ENCODE data around the gene NPTN. TPM values are rescaled to one million over a fixed set of nuclear protein-coding genes. Genes with fewer than 3 reads are reported as not detected.

The NPTN gene
- total and polyA plus RNA-seq, 2 of the 13 experiments (the other 11 are each of a cell fraction or from before 2014, with no cell fraction given) = 78.0 to 110 TPM

DNA sequence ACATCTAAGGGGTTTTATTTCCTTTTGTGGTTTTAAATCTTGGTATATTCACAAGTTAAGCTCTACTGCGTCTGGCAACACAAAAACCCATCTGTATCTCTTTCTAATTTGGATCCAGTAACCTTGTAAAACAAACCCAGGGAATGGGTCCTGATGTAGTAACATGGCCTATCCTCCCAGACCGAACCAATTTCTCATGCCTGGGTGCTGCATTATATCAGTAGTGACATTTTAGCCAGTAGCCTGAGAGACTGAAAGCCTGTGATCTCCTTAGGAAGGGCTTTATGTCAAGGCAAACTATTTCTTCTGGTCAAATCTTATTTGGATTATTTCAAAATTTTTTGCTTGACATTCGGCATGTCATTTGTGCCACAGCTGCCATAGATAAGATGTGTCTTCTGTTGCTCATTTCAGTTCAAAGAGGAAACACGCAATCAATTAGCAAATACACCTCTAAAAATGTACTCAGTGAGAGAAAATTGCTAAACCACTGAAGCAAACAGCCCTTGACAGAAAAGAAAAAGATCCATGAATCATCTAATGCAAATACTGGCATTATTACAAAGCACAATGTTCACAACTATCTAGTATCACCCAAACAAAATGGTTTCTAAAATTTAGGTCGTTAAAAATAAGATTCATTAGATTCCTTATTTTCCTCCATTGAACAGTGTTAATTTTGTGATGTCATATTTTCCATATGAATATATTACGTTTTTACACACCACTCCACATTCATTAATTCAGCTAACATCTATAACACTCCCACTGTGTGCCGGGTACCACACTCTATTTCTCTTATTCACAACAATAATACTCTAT lies 4.0 kb downstream of the NPTN start (continued):
- TF ChIP-seq, protein P1, sequence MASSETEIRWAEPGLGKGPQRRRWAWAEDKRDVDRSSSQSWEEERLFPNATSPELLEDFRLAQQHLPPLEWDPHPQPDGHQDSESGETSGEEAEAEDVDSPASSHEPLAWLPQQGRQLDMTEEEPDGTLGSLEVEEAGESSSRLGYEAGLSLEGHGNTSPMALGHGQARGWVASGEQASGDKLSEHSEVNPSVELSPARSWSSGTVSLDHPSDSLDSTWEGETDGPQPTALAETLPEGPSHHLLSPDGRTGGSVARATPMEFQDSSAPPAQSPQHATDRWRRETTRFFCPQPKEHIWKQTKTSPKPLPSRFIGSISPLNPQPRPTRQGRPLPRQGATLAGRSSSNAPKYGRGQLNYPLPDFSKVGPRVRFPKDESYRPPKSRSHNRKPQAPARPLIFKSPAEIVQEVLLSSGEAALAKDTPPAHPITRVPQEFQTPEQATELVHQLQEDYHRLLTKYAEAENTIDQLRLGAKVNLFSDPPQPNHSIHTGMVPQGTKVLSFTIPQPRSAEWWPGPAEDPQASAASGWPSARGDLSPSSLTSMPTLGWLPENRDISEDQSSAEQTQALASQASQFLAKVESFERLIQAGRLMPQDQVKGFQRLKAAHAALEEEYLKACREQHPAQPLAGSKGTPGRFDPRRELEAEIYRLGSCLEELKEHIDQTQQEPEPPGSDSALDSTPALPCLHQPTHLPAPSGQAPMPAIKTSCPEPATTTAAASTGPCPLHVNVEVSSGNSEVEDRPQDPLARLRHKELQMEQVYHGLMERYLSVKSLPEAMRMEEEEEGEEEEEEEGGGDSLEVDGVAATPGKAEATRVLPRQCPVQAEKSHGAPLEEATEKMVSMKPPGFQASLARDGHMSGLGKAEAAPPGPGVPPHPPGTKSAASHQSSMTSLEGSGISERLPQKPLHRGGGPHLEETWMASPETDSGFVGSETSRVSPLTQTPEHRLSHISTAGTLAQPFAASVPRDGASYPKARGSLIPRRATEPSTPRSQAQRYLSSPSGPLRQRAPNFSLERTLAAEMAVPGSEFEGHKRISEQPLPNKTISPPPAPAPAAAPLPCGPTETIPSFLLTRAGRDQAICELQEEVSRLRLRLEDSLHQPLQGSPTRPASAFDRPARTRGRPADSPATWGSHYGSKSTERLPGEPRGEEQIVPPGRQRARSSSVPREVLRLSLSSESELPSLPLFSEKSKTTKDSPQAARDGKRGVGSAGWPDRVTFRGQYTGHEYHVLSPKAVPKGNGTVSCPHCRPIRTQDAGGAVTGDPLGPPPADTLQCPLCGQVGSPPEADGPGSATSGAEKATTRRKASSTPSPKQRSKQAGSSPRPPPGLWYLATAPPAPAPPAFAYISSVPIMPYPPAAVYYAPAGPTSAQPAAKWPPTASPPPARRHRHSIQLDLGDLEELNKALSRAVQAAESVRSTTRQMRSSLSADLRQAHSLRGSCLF (CRISPR knock-in tag; IDR thresholded peaks at IDR 0.05; ENCODE audit: borderline replicate concordance) = no peak
- TF ChIP-seq ETV5 (CRISPR knock-in tag; IDR thresholded peaks at IDR 0.05; ENCODE audit: borderline replicate concordance) (peak; percentile 13; the same call in 1 of the 2 replicates), KMT2B (CRISPR knock-in tag; IDR thresholded peaks at IDR 0.05) (no peak), NR2F1 (CRISPR knock-in tag; IDR thresholded peaks at IDR 0.05) (no peak), NFE2L1 (CRISPR knock-in tag; IDR thresholded peaks at IDR 0.05; ENCODE audit: borderline replicate concordance) (no peak), IKZF4 (CRISPR knock-in tag; IDR thresholded peaks at IDR 0.05; ENCODE audit: borderline replicate concordance, low read depth, not compliant biosample characterization) (no peak), ONECUT2 (CRISPR knock-in tag; IDR thresholded peaks at IDR 0.05) (no peak), ZFYVE20 (CRISPR knock-in tag; IDR thresholded peaks at IDR 0.05; ENCODE audit: borderline replicate concordance, low read depth) (no peak), DNMT1 (CRISPR knock-in tag; IDR thresholded peaks at IDR 0.05) (no peak), ZZZ3 (CRISPR knock-in tag; IDR thresholded peaks at IDR 0.05; ENCODE audit: borderline replicate concordance) (no peak), CREB3 (CRISPR knock-in tag; IDR thresholded peaks at IDR 0.05) (no peak), ATF4 (CRISPR knock-in tag; IDR thresholded peaks at IDR 0.05) (peak in 1 of 2 experiments; percentile 60; a peak in 1 of 4 replicates), ZNF761 (CRISPR knock-in tag; conservative IDR thresholded peaks at IDR 0.05) (no peak), HES4 (CRISPR knock-in tag; IDR thresholded peaks at IDR 0.05; ENCODE audit: borderline replicate concordance) (no peak), HNF4A (CRISPR knock-in tag; IDR thresholded peaks at IDR 0.05) (peak; percentile 19; the same call in 1 of the 2 replicates), ZNF383 (CRISPR knock-in tag; IDR thresholded peaks at IDR 0.05; ENCODE audit: borderline replicate concordance) (no peak), ZKSCAN1 (IDR thresholded peaks at IDR 0.05; ENCODE audit: low read length) (peak; percentile 60), SOX5 (CRISPR knock-in tag; IDR thresholded peaks at IDR 0.05; ENCODE audit: borderline replicate concordance) (peak; percentile 32; the same call in 1 of the 2 replicates)
- TF ChIP-seq, protein P2, sequence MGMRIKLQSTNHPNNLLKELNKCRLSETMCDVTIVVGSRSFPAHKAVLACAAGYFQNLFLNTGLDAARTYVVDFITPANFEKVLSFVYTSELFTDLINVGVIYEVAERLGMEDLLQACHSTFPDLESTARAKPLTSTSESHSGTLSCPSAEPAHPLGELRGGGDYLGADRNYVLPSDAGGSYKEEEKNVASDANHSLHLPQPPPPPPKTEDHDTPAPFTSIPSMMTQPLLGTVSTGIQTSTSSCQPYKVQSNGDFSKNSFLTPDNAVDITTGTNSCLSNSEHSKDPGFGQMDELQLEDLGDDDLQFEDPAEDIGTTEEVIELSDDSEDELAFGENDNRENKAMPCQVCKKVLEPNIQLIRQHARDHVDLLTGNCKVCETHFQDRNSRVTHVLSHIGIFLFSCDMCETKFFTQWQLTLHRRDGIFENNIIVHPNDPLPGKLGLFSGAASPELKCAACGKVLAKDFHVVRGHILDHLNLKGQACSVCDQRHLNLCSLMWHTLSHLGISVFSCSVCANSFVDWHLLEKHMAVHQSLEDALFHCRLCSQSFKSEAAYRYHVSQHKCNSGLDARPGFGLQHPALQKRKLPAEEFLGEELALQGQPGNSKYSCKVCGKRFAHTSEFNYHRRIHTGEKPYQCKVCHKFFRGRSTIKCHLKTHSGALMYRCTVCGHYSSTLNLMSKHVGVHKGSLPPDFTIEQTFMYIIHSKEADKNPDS (CRISPR knock-in tag; IDR thresholded peaks at IDR 0.05) = no peak

Measured in HepG2 (cell line).